Glomerular visceral epithelial cell (primary cell): ENCODE measurements around the gene GADL1.

ENCODE experiments used
- DNase-seq: peaks from one replicate; pipeline ENCODE4 v3.0.0-alpha.2; 2016; ENCODE audit errors: extremely low spot score

Gene GADL1

DNA sequence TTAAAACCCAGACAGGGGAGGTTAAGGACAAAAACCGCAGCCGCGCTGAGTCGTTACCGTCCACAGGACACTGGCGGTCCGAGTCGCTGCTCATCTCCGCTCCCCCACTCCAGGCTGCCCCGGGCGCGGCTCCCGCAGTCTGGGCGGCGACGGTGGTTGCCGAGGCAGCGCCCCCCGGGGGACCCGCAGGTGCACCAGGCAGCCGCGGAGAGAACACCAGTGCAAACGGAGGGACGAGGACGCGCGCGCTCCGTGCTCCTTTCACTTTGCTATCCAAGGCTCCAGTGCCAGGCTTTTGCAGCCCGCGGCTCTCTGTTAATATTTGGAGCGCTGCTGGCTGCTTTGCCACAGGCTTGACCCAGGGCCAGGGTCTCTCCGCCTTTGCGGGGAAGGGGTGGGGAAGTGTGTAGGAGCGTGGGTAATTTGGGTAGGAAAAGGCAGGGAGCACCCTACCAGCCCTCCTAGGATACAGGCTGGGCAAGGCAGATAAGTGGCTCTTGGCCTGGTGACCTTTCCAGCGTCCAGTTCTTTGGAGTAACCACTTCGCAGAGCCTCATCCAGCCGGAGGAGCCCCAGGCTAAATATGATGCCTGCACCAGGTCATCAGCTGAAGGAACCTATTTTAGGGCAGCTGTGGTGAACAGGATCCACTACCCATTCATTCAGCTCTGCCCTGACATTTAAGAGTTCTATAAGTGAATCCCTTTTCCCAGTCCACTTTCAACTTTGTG is at the start of gene GADL1:
TSS of gene GADL1 (minus strand) at position 141 of the 731 bp plus-strand sequence. CDS start at position 94, 47 bp downstream.
- DNase-seq: peak; percentile 30

DNA sequence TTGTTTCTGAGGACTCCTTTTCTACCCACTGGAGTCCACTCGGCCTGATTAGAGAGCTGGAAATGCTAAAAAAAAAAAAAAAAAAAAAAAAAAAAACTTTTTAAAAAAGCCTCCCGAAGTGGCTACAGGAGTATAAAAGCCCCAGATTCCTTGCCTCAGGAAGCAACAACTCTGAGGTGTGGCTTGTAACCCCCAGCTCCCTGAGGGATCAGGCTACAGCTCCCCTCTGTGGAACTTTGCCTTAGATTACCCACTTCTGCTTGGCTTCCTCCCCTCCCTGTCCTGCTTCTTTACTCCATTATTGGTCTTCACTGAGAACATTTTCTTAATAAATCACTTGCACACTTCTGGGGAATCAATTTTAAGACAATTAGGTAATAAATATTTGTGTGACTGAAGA is 49.7 kb upstream of the GADL1 start:
- no peak for DNase-seq

- no peak for DNase-seq
Observed at GRCh38 chr3:30943206-30943605, 48.7 kb upstream of the GADL1 start.

GRCh38 chr3:30941342-30941741 is 46.9 kb upstream of the GADL1 start:
- DNase-seq: no peak

- DNase-seq: no peak
Observed at GRCh38 chr3:30940740-30941139, 46.3 kb upstream of the GADL1 start.

GRCh38 chr3:30934208-30934550 is 39.7 kb upstream of the GADL1 start:
- DNase-seq: peak; percentile 32

- DNase-seq: no peak
Observed at GRCh38 chr3:30933478-30934207, 39.2 kb upstream of the GADL1 start.

- DNase-seq: no peak
Observed at GRCh38 chr3:30932513-30933098, 38.1 kb upstream of the GADL1 start.

- DNase-seq: no peak
Observed at GRCh38 chr3:30924763-30925162, 30.3 kb upstream of the GADL1 start.

GRCh38 chr3:30919564-30919963 is 25.1 kb upstream of the GADL1 start:
- DNase-seq: no peak

DNA sequence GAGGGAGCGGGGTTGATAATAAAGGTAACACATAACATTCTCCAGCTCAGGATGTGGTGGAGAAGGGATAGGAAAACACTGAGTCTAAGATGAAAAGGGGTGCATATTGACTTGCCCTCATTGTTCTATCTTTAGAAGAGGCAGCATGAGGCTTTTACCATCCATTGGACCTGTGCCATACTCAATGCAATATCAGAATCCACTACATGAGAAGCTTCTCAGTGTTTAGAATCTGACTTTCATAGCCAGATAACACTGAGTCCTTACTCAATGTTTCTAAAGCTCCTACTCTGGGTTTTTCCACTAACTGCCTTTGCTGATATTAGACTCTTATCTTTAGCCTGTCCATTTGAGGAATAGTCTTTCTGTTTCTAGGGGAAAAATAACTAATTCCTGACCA is 24.3 kb upstream of the GADL1 start:
- no peak for DNase-seq

DNA sequence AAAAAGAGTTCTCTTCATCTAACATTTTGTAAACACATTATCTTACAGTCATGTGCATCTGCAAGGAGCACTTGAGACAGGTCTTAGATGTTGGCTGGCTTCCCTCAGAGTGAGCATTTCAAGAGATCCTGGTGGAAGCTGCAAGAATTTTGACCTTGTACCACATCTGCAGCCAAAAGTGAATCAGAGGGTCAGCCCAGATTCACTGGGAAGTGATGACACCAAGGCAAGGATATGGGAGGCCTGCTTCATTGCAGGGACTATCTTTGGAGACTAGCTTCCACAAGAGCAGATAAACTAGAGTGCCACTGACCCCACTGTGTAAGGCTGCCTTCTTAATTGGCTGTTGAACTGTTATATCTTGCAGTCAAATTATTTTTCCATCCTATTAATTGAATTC is 21.3 kb upstream of the GADL1 start:
- no peak for DNase-seq

DNA sequence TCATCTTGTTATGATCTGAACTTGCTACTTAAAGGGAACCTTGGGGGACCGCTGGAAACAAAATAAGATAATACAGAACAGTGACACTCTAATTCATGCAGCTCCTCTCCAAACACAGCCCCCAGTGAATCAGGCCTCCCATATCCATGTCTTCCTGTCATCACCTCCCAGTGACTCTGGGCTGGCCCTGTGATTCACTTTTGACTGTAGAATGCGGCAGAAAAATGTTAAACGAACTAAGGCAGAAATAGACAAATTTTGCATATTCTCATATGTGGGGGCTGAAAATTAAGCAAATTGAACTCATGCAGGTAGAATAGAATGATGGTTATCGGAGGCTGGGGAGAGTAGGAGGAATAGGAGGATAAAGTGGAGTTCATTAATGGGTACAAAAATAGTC is 20.2 kb upstream of the GADL1 start:
- DNase-seq: no peak

- no peak for DNase-seq
Observed at GRCh38 chr3:30913176-30913575, 18.7 kb upstream of the GADL1 start.

DNA sequence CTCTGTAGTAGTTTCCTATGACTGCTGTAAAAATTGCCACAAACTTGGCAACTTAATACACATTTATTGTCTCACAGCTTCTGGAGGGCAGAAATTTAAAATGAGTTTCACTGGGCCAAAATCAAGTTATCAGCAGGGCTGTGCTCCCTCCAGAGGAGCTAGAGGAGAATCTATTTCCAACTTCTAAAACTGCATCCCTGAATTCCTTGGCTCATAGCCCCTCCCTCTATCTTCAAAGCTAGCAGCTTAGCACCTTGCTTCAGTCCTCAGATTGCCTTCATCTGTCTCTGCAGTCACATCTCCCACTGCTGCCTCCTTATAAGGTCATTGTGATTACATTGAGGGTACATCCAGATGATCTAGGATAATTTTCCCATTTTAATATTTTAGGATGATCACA is 17.8 kb upstream of the GADL1 start:
- DNase-seq: no peak

DNA sequence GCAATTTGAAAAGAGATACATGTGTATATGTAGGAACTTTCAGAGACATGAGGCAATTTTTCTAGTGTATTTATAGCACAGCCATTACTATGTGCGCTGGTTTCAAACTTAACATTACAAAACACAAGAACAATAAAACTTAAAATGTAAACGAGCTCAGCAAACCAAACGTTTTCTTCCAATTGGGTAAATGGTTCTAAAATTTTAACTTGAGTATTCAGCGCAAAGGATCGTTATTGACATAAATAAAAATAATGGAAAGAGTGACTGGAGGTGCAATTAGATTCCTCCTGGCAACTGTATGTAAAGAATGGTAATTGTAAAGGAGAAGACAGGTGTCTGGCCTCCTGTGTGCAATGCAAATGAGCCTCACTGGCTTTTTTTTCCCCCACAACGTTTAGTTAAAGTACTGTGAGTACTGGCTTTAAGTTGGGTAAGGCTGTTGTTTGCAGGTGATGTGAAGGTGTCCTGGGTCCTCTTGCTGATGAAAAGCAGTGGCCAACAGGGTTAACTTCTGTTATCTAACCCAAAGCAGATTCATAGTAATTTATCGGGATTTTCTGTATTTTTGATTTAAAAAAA is 14.1 kb upstream of the GADL1 start:
- no peak for DNase-seq

DNA sequence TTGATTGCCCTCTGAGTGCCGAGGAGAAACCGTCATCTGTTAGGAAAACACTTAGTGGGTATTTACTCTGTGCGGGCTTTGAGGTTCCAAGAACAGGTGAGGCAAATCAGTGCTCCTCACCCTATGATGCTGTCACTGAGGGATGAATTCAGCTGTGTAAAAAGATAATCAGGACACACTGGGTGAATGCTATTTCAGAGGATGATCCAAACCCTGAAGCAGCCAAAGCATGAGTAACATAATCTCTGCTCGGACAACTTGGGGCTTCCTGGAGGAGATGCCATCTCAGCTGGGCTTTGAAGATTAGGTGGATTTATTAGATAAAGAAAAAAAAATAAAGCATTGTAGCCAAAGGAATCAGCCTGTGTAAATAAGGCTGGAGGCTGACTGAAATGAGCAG is 10.5 kb upstream of the GADL1 start:
- DNase-seq: no peak

DNA sequence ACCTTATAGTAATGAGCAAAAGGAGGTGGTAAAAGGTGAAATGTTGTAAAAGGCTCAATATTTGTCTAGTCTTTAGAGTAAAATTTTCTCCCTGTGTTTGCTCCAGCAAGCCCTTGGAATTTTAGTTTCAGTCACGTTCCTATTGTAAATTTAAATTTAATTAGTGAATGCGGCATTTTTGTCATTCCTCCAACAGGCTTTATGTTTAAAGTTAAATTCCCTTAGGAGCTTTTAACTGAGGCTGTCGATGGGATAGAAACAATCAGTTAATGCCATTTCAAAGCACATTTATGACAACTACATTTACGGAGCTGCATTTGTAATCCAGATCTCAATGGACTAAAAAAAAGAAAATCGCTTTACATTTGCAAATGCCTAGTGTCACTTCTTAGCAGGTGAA is 868 bp upstream of the GADL1 start:
- no peak for DNase-seq

DNA sequence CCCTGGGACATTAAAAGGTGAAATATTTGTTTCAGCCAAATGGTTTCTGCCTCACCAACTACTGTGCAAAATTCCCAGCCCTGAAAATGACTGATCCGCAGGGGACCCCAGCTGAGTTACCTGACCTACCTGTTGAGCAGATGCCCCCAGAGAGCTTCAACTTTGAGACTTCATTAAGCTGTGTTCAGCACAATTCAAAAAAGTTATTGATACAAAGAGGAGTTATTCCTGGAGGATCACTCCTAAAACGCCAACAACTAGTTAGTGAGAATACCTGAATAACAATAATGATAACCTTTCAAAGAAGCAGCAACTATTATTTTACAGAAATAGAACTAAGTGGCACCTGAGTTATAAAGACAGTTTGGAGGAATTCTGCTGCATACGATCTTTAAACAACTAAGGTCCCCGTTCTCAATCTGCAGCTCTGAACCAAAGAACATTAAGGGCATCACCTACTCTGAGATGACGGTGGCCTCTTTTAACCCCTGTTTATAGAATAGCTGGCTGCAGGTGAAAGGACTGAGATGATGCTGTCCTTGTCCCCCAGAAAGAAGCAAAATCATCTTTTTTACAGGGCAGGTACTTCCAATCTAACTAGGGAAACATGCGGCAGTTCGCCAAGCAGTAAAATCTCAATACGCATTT is 659 bp downstream of the GADL1 start:
- DNase-seq: no peak

- DNase-seq: no peak
Observed at GRCh38 chr3:30890907-30891306, 3.6 kb downstream of the GADL1 start.

DNA sequence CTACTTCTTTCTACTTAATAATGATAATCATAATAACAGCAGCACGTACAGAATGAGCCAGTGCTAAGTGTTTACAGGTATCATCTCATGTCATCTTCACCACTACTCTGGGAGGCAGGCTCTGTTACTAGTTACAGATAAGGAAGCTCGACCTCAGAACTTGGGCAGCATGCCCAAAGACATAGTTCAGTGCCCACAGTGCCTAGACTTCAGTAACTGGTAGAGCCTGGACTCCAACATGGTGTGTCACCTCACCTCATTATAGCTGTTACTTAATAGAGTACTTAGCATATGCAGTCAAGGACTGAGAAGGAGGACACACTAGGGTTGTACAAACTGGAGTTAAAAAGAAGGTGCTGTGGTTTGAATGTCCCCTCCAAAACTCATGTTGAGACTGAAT is 7.6 kb downstream of the GADL1 start:
- DNase-seq: peak; percentile 47

GRCh38 chr3:30878862-30879261 is 15.6 kb downstream of the GADL1 start:
- DNase-seq: no peak
